GM18505 (cell line): ENCODE measurements around the gene CCDC159.
A peak's percentile ranks its signal among the peaks of the same experiment; 100 is the strongest.
"Not testable (repeated sequence)": the region's sequence is repeated elsewhere in the genome, so short reads cannot be mapped to it uniquely, and the experiment has no call there.

ENCODE experiments used
- ATAC-seq: cut with Tn5 transposase; IDR thresholded peaks from one replicate; pipeline ENCODE4 v1.9.1; 2021; ENCODE audit not compliant: unreplicated experiment
- POLR2A ChIP-seq: IDR thresholded peaks from 4 replicates; pipeline ENCODE4 v1.6.1; 2011; ENCODE audit warnings: borderline replicate concordance; ENCODE audit not compliant: insufficient read depth, insufficient read length; ENCODE audit errors: extremely low read depth

CCDC159 gene

DNA sequence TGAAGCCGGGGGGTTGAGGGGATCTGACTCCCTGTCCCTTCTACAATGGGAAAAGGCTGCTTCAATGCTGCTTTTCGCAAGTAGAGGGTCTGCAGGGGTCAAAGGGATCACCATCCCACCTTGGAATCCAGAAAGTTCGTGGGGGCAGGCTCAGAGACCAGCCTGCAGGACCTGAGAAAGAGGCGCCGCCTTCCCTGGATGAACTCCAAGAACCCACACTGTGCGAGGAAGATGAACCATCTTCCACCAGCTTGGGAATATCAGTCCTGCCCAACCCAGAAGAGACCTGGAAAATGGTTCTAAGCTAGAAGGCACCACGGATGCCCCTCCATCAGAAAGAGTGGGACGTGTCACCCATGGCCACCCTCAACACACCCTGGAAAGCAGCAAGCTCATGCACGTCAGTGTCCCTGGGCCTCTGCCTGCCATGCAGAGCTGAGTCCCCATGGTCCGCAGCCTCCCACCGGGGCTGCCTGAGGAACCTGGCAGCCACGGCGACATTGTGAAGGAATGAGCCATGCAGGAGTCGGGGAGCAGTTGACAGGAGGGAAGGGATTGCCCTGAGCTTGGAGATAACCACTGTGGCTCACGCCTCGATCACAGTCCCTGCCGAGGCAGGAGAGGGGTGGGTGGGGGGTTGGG lies 21.4 kb upstream of the CCDC159 start:
- no peak for TF ChIP-seq POLR2A
- no peak for ATAC-seq

DNA sequence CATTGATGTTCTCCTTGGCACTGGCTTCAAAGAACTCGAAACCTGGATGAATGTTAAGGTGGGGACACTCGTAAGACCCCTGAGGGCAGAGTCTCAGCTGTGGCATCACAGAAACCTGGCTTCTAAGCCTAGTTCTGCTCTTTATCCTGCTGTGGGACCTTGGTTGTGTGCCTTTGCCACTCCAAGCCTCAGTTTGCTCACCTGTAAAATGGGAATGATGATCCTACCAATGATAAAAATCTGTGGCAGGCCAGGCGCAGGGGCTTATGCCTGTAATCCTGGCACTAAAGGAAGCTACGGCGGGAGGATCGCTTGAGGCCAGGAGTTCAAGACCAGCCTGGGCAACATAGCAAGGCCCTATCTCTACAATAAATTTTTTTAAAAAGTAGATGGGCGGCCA lies 20.8 kb upstream of the CCDC159 start:
- ATAC-seq, result no peak
- no peak for TF ChIP-seq POLR2A

DNA sequence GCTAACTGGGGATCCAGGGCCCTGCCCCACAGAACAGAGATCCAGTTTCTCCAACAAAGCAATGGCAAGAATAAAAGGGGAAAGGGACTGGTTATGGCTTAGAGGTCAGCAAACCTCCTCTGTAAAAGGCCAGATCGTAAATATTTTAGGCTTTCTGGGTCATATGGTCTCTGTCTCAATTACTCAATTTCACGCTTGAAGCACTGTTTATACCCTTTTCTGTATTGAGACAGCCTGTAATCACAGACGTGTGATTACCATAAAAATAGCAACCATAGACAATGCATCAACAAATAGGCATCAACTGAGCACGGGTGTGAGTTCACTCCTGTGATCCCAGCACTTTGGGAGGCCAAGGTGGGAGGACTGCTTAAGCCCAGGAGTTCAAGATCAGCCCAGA lies 16.2 kb upstream of the CCDC159 start:
- ATAC-seq, result no peak
- no peak for TF ChIP-seq POLR2A

DNA sequence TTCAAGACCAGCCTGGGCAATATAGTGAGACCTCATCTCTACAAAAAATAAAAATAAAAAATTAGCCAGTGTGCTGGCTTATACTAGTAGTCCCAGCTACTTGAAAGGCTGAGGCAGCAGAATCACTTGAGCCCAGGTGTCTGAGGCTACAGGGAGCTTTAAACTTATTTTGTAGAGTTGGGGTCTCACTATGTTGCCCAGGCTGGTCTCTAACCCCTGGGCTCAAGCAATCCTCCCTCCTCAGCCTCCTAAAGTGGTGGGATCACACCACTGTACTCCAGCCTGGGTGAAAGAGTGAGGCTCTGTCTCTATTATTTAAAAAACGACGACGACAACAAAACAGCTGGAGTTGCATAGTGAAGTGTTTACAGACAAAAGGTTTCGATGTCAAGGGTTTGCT lies 14.8 kb upstream of the CCDC159 start:
- ATAC-seq, result no peak
- TF ChIP-seq POLR2A, result no peak

DNA sequence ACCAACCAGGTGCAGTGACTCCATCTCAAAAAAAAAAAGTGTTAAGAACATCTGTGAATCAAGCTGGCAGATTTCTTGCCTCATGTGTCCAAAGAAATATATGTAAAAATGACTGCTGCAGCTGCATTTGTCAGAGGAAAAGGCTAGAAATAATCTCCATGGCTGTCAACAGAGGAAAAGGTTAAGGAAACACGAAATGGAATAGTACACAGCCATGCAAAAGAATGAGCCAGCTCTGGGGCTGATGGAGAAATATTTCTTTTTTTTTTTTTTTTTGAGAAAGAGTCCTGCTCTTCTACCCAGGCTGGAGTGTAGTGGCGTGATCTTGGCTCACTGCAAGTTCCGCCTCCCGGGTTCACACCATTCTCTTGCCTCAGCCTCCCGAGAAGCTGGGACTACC lies 13.5 kb upstream of the CCDC159 start:
- TF ChIP-seq POLR2A, result no peak
- ATAC-seq, result no peak

DNA sequence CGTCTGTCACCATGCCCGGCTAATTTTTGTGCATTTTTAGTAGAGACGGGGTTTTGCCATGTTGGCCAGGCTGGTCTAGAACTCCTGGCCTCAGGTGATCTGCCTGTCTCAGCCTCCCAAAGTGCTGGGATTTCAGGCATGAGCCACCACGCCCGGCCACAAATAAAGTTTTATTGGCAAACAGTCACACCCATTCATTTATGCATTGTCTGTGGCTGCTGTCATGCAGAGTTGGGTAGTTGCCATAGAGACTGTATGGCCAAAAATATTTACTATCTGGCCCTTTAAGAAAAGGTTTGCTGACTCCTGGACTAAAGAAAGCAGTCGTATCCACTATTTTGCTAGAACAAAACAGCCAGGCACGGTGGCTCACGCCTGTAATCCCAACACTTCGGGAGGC lies 12.5 kb upstream of the CCDC159 start:
- ATAC-seq, result not testable (repeated sequence)

DNA sequence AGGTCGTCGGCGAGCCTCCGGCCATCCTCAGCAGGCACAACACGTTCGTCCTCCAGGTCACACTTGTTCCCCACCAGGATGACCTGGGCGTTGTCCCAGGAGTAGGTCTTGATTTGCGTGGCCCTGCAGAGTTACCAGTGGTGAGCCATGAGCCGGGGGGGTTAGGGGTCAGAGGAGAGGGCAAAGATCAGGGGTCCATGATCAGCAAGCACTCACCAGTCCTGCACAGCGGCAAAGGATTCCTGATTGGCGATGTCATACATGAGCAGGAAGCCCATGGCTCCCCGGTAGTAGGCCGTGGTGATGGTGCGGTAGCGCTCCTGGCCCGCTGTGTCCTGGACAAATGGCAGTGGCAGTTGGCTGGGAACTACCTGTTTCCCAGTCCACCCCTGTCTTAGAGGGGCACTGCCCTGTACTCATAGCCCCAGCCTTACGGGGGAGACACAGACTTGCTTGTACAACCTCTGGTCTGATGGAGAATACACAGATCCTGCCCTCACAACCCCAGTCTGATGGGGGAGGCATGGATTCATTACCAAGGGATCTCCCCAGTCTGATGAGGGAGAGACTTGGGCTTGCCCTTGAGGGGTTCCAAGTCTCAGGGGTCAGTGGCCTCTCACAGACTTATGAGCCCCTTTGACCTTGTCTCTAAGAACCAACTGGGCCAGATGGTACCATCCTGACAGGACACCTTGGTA lies 10.7 kb upstream of the CCDC159 start:
- ATAC-seq, result no peak
- TF ChIP-seq POLR2A, result no peak

DNA sequence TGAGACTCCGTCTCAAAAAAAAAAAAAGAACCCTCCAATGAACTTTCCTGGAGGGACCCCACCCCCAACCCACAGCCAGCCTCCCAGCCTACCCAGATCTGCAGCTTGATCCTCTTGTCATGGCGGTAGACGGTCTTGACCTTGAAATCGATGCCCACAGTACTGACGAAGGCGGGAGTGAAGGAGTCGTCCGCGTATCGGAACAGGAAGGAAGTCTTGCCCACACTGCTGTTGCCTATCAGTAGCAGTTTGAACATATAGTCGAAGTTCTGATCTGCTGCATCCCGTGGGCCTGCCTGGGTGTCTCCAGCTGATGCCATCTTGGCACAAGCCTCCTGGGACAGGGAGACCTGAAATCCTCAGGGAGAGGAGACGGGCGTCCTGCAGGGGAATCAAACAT lies 9.2 kb upstream of the CCDC159 start:
- no peak for ATAC-seq
- no peak for TF ChIP-seq POLR2A

DNA sequence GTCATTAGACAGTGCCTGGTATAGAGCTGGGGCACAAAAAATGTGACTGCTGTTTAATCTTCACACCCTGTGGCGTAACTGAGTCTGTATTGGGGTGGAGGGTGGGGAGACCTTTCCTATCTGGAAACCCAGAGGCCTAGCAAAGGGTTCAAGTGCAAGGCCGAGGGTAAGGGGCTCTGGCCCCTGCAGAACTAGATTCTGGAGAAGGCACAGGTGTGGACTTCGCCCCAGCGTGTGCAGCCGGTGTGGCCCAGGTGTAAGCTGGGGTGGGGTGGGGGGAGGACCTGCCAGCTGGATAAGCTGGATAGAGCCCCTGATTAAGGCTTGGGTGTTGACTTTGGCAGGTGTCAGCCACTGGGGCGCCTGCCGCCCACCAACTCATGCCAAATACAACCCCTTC lies 8.2 kb upstream of the CCDC159 start:
- ATAC-seq, result no peak
- no peak for TF ChIP-seq POLR2A

DNA sequence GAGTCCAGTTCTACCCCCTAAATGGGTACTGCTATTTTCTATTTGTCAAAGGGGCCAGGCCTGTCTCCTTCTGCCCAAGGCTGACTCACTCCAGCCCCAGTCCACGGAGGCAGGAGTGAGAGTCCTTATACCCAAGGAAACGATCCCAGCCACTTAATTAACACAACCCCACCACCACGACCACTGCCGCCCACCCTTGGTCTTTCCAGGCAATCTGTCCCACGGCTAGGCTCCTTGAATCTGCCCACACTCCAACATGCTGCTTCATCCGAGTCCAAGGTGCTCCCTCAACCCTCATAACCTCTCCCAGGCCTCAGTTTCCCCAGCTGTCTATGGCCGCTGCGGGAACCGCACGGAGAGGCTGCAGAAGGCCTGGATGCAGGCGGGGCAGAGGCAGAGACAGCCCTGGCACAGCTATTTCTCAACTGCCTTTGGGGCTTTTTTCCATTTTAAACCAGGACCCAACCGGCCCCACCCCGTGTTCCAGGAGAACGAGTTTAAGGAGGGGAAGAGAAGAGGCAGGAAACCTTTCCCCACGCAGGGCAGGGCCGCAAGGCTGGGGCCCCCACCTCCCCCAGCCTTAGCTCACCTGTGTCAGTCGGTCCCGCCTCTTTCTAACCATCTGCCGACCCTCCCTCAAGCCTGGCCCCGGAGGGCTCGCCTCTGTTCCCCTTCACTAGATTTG lies 7.6 kb upstream of the CCDC159 start:
- no peak for ATAC-seq
- no peak for TF ChIP-seq POLR2A

DNA sequence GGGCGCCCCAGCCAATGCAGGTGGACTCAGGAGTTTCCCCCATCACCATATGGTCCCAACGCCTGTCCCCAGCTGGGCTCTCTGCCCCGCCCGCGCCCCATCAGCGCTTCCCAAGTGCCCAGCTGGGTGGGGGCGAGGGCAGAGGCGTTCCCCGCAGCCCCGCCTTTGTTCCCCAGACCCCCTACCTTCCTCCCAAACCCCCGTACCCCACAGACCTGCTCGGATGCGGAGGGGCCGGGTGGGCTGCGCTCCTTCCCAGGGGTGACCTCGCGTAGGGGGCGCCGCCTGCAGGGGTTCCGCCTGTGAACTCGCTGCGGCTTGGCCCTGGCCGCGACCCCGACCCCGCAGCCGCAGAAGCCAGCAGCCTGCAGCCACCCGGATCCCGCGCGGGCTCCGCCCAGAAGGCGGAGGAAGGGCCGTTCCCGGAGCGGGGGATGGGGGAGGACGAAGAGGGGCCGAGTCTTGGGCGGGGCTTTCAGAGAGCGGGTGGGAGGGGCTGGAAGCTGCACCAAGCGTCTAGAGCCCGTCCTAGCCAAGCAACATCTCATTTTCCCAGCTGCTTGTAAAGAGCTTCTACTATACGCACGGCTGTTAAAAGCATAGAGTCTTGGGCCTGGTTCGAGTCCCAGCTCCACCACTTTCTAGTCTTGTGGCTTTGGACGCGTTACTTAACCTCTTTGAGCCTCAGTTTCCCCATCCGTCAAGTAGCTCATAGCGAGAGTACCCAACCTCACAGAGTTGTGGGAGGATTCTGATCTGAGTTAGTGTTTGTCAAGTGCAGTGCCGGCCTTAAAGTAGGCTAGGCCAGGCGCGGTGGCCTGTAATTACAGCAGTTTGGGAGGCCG lies 6.8 kb upstream of the CCDC159 start, which contains the start of gene RAB3D:
TSS of gene RAB3D (minus strand) at position 404 of the 845 bp plus-strand sequence. CDS start 2,258 bp downstream, outside the sequence.
- peak; percentile 52 for TF ChIP-seq POLR2A
- ATAC-seq, result peak; percentile 67

DNA sequence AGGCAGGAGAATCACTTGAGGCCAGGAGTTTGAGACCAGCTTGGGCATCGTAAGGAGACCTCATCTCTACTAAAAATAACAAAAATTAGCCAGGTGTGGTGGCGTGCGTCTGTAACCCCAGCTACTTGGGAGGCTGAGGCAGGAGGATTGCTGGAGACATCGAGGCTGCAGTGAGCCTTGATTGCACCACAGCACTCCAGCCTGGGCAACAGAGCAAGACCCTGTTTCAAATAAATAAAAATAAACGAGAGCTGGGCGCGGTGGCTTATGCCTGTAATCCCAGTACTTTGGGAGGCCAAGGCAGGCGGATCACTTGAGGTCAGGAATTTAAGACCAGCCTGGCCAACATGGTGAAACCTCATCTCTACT lies 6.2 kb upstream of the CCDC159 start:
- not testable (repeated sequence) for ATAC-seq

DNA sequence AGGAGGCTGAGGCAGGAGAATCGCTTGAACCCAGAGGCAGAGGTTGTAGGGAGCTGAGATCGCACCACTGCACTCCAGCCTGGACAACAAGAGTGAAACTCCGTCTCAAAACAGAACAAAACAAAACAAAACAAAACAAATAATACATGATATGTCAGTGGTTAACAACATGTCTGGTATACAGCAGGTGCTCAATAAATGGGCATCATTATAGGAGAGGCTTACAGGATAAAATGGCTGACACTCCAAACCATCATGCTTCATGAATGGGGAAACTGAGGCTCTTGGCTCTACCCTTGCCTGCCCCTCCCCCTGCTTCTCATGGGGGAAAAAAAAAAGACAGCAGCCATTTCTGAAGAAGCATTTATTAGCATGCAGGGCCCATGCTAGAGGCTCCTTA lies 3.9 kb upstream of the CCDC159 start:
- ATAC-seq, result no peak

More for the DNA sequence above, 3.9 kb upstream of the CCDC159 start:
- TF ChIP-seq POLR2A, result no peak
